Activated gamma-delta T cell (primary cell): Measurements from ENCODE around the gene RNF112.
"Not testable (repeated sequence)": the region's sequence is repeated elsewhere in the genome, so short reads cannot be mapped to it uniquely, and the experiment has no call there.

Experiments used
- DNase-seq: peaks from one replicate; lab custom pipeline; 2025; lab: John Stamatoyannopoulos, UW

RNF112 gene

GRCh38 chr17:19447085-19447583, 36.1 kb downstream of the RNF112 start:
- DNase-seq, result no peak

GRCh38 chr17:19448341-19449268, 37.6 kb downstream of the RNF112 start:
- DNase-seq, result no peak

DNA sequence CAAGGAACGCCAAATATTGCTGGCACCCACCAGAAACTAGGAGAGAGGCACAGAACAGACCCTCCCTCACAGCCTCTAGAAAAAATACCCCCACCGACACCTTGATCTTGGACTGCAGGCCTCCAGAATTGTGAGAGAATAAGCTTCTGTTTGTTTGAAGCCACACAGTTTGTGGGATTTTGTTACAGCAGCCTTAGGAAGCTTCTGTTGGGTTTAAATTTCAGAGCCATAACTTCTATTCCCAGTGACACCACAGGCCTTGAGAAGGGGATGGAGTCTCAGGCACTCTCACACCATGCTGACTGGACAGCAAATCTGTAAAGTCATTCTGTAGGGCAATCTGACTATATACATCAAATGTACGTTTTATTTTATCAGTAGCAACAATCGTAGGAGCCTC, 38.6 kb downstream of the RNF112 start:
- no peak for DNase-seq

GRCh38 chr17:19453296-19453695, 42.3 kb downstream of the RNF112 start:
- DNase-seq, result no peak

DNA sequence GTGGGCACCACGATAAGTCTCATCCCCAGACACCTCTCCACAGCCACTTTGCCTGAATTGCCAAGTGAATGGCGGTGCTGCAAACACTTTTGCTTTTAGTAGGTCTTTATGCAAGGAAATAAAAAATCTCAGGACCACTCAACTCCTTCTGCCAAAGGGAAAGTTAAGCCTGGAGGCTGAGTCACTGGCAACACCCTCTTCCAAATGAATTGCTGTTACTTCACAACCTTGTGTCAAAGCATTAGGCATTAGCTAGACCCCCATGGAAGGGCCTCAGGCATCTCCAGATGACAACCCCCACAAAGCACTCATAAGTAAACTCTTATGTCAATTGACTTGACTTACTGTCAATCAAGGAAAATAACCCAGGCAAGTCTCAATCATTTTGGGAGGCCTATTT, 43.0 kb downstream of the RNF112 start:
- no peak for DNase-seq

DNA sequence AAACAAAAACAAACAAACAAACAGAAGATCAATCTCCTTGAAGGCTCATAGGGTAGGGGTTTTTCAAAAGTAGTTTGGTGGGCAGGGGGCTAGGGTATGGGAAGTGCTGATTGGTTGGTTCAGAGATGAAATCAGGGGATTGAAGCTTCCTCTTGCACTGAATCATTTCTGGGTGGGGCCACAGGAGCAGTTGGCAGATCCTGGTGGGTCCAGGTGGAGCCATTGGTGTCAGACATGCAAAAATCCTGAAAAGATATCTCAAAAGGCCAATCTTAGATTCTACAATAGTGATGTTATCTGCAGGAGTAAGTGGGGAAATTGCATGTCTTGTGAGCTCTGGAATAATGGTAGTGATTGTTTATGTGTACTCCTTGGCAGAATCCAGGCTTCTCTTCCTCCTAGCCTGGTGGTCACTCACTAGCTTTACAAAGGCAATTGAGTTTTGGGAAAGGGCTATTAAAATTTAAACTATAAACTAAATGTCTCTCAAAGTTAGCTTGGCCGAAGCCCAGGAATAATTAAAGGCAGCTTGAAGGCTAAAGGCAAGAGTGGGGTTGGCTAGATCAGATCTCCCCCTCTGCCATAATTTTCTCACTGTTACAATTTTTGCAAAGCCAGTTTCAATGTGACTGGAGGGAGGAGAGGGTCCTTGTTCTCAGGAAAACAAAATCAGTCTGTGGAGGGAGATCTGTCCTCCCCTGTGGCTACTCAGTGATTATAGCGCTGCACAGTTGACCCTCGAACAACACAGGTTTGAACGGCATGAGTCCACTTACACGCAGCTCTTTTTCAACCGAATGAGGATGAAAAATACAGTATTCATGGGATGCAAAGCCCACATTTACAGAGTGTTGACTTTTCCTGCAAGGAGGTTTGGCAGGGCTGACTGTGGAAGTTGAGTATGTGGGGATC, 45.2 kb downstream of the RNF112 start:
- DNase-seq, result no peak

DNA sequence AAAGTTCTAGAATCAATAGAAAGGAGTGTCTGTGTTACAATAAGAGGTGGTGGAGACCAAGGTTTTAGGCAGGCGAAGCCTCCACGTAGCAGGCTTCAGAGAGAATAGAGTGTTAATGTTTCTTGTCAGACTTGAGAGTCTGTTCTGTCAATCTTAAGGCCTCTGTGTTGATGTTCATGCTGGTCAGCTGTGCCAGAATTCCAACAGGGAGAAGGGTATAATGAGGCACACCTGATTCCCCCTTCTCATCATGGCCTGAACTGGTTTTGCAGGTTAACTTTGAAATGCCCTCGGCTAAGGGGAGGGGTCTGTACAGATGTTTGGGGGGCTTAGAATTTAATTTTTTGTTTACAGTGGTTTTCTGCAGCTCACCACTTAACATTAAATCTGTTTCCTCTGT, 46.0 kb downstream of the RNF112 start:
- no peak for DNase-seq

GRCh38 chr17:19457830-19458271, 46.8 kb downstream of the RNF112 start:
- DNase-seq, result no peak

- not testable (repeated sequence) for DNase-seq
These were observed 47.4 kb downstream of the RNF112 start for GRCh38 chr17:19458481-19458880.

GRCh38 chr17:19459018-19459655, 48.1 kb downstream of the RNF112 start:
- DNase-seq, result not testable (repeated sequence)

GRCh38 chr17:19460700-19461099, 49.7 kb downstream of the RNF112 start:
- no peak for DNase-seq

GRCh38 chr17:19461116-19461515, 50.1 kb downstream of the RNF112 start:
- DNase-seq, result no peak

- no peak for DNase-seq
These were observed 50.6 kb downstream of the RNF112 start for GRCh38 chr17:19461681-19462080.

DNA sequence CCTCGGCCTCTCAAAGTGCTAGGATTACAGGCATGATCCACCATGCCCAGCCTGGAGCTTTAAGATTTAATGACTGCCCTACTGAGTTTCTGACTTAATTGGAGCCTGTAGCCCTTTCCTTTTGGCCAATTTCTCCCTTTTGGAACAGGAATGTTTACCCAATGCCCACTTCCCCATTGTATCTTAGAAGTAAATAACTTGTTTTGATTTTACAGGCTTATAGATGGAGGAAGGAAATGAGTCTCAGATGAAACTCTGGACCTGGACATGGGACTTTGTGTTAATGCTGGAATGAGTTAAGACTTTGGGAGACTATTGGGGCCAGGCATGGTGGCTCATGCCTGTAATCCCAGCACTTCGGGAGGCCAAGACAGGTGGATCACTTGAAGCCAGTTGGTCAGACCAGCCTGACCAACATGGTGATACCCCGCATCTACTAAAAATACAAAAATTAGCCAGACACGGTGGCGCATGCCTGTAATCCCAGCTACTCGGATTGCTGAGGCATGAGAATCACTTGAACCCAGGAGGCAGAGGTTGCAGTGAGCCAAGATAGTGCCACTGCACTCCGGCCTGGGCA, 51.5 kb downstream of the RNF112 start:
- DNase-seq, result not testable (repeated sequence)

DNA sequence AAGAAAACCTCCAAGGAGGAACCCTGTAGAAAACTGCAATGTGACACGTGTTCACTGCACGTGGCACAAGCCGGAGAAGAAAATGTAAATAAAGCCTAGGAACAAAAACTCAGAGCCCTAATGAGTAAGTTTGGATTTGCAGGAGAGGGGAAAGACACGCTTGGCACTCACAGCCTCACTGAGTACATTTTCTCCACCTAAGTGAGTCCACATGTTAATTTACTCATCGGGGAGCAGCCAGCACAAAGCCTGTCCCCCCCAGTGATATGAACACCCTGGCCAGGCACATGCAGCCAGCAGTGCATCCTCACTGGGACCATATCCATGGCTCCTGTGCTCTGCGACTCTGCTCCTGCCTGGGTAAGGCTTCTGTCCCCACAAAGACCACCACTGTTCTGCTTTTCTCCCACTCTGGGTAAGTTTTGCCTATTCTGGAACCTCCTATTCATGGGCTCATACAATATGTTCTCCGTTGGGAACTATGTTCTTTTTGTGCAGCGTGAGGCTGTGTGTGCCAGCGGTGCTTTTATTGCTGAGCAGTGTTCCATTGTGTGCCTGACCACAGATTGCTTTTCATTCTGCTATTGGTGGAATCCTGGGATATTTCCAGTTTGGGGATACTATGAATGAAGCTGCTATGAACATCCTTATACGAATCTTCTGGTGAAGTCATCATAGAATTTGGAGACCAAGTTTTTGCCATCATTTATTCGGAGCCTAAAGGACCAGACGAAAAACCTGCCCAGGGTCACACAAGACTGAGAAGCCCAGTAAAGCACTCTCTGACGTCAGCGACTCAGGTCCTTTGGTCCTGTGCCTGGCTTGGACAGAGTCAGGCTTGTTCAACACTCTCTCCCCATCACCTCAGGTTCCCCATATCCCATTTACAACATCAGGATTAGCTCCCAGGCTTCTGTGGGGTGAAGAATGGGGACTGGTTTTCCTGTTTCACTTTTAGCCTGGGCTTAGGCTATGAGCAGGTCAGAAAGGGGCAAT, 53.3 kb downstream of the RNF112 start:
- DNase-seq, result no peak
